Measurements from ENCODE around the gene FGF14. TPM values are rescaled to one million over a fixed set of nuclear protein-coding genes. Genes with fewer than 3 reads are reported as not detected.

FGF14 gene
- total RNA-seq, 4 donors from 2014 or later = 0.36 to 1.9 (median 0.45) TPM

GRCh38 chr13:101817898-101818297 is 584.0 kb downstream of the FGF14 start:
- intact Hi-C loops (cut with DNase I; ENCODE audit: low total_unique reads) = no loop called here
- WGBS, 2 donors = 82 to 92% methylated on average over 3 of the region's 3 CpGs
- TF ChIP-seq POLR2A (IDR thresholded peaks at IDR 0.05) (no peak), CTCF (IDR thresholded peaks at IDR 0.05) (no peak)
- no peak for DNase-seq (ENCODE audit: low spot score in 2 of 2)
- H3K4me3 ChIP-seq (ENCODE audit: low read depth, poor library complexity, severe bottlenecking) = no peak overlapping the region

- intact Hi-C loops (cut with DNase I; ENCODE audit: low total_unique reads) = no loop called here
- H3K4me3 ChIP-seq (ENCODE audit: low read depth, poor library complexity, severe bottlenecking) = no peak overlapping the region
- TF ChIP-seq POLR2A (IDR thresholded peaks at IDR 0.05) (no peak), CTCF (IDR thresholded peaks at IDR 0.05) (no peak)
- 57 to 71% methylated on average over 1 of the region's 1 CpG for WGBS, 2 donors
- DNase-seq (ENCODE audit: low spot score in 2 of 2) = no peak
Measured at GRCh38 chr13:101811881-101812280, 590.0 kb downstream of the FGF14 start.

GRCh38 chr13:101811284-101811839 is 590.5 kb downstream of the FGF14 start:
- 58 to 60% methylated on average over 1 of the region's 1 CpG for WGBS, 2 donors
- TF ChIP-seq POLR2A (IDR thresholded peaks at IDR 0.05) (no peak), CTCF (IDR thresholded peaks at IDR 0.05) (no peak)
- DNase-seq (ENCODE audit: low spot score in 2 of 2) = no peak
- no peak overlapping the region for H3K4me3 ChIP-seq (ENCODE audit: low read depth, poor library complexity, severe bottlenecking)
- intact Hi-C loops (cut with DNase I; ENCODE audit: low total_unique reads) = no loop called here

- H3K4me3 ChIP-seq (ENCODE audit: low read depth, poor library complexity, severe bottlenecking) = no peak overlapping the region
- WGBS, 2 donors = 72 to 76% methylated on average over 4 of the region's 4 CpGs
- intact Hi-C loops (cut with DNase I; ENCODE audit: low total_unique reads) = no loop called here
- TF ChIP-seq CTCF (IDR thresholded peaks at IDR 0.05) = no peak
- TF ChIP-seq POLR2A (IDR thresholded peaks at IDR 0.05) = no peak
- no peak for DNase-seq (ENCODE audit: low spot score in 2 of 2)
Measured at GRCh38 chr13:101799196-101799595, 602.7 kb downstream of the FGF14 start.

GRCh38 chr13:101798437-101798836 is 603.4 kb downstream of the FGF14 start:
- H3K4me3 ChIP-seq (ENCODE audit: low read depth, poor library complexity, severe bottlenecking) = no peak overlapping the region
- no peak for TF ChIP-seq POLR2A (IDR thresholded peaks at IDR 0.05)
- no peak for TF ChIP-seq CTCF (IDR thresholded peaks at IDR 0.05)
- DNase-seq (ENCODE audit: low spot score in 2 of 2) = no peak
- WGBS, 2 donors = 41 to 100% methylated on average over 1 of the region's 1 CpG
- intact Hi-C loops (cut with DNase I; ENCODE audit: low total_unique reads) = no loop called here

GRCh38 chr13:101795460-101795859 is 606.4 kb downstream of the FGF14 start:
- intact Hi-C loops (cut with DNase I; ENCODE audit: low total_unique reads) = no loop called here
- no peak for DNase-seq (ENCODE audit: low spot score in 2 of 2)
- no peak overlapping the region for H3K4me3 ChIP-seq (ENCODE audit: low read depth, poor library complexity, severe bottlenecking)
- WGBS, 2 donors = 73 to 76% methylated on average over 3 of the region's 3 CpGs
- no peak for TF ChIP-seq POLR2A (IDR thresholded peaks at IDR 0.05)
- TF ChIP-seq CTCF (IDR thresholded peaks at IDR 0.05) = no peak

All from lower leg skin (tissue), 4 donors.